HG02970 (cell line): Measurements from ENCODE around the gene DLK1.

Experiments
- ATAC-seq: cut with Tn5 transposase; IDR thresholded peaks from one replicate; pipeline ENCODE4 v1.9.1; 2021; ENCODE audit warnings: mild to moderate bottlenecking, moderate library complexity, moderate number of reproducible peaks; ENCODE audit not compliant: unreplicated experiment, low FRiP score

DLK1 gene

DNA sequence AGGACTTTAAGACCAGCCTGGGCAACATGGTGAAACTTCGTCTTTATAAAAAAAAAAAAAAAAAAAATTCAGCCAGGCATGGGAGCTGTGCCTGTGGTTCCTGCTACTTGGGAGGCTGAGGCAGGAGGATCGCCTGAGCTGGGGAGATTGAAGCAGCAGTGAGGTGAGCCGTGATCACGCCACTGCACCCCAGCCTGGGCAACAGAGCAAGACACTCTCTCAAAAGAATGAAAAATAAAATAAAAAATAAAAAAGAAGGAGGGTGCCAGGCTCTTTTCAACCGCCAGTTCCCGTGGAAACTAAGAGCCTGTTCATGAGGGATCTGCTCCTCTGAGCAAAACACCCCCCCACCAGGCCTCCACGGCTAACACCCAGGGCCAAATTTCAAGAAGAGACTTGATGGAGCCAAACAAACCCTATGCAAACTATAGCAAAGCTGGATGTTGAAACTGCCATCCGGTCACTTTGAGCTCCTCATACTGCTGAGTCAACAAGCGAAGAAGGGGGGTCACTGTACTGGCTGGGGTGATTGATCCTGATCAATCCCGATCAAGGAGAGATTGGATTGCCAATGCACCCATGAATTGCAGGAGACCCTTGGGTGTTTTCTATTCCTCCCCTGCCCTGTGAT, 23.4 kb downstream of the DLK1 start:
- no peak for ATAC-seq

- ATAC-seq = no peak
These were observed 24.3 kb downstream of the DLK1 start for GRCh38 chr14:100750762-100751699.

- ATAC-seq = no peak
These were observed 27.3 kb downstream of the DLK1 start for GRCh38 chr14:100754020-100754419.

GRCh38 chr14:100755649-100756048, 29.0 kb downstream of the DLK1 start:
- ATAC-seq = no peak

DNA sequence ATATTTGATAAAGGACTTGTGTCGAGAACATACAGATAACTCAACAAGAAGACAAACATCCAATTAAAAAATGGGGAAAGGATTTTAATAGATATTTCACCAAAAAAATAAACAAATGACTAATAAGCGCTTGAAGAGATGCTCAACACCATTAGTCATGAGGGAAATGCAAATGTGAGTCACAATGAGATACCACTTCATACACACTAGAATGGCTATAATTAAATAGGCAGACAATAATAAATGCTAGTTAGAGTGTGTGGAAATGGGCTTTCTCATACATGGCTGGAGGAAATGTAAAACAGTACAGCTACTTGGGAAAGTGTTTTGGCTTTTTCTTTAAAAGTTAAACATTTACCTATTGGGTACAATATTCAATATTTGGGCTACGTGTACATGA, 34.8 kb downstream of the DLK1 start:
- ATAC-seq = no peak

DNA sequence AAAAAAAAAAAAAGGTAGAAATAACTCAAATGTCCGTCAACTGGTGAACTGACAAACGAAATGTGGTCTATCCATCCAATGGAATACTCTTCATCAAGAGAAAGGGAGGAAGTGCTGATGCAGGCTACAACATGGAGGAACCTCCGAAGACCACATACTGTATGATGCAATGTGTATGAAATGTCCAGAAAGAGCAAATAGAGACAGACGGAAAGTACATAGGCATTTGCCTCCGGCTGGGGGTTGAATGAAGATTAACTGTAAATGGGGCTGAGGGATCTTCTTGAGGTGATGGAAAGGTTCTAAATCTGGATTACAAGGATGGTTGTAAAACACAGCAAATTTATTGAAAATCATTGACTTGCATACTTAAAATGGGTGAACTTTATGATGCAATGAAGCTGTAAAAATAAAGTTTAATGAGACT, 35.4 kb downstream of the DLK1 start:
- ATAC-seq = no peak

- no peak for ATAC-seq
These were observed 36.2 kb downstream of the DLK1 start for GRCh38 chr14:100762901-100763300.

- ATAC-seq = no peak
These were observed 37.9 kb downstream of the DLK1 start for GRCh38 chr14:100764471-100765115.

- ATAC-seq = no peak
These were observed 38.6 kb downstream of the DLK1 start for GRCh38 chr14:100765296-100765695.

DNA sequence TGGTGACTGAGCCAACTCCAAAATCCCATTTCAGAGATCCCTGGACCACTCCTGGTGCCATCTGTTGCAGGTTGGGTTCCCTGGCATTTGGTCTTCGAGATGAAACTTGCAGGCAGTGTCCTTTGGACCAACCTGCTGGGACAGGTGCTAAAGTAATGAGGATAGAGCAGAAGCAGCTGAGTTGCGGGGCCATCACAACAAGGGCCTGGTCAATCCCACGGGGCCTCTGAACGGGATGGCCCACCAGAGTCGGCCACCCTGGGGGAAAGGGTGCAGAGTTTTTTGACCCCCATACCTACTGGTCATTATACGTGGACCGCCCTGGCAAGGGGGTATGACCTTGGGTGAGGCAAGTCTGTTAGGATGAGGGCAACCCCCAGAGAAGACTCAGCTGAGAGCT, 39.3 kb downstream of the DLK1 start:
- no peak for ATAC-seq

- ATAC-seq = no peak
These were observed 40.5 kb downstream of the DLK1 start for GRCh38 chr14:100767003-100767787.

DNA sequence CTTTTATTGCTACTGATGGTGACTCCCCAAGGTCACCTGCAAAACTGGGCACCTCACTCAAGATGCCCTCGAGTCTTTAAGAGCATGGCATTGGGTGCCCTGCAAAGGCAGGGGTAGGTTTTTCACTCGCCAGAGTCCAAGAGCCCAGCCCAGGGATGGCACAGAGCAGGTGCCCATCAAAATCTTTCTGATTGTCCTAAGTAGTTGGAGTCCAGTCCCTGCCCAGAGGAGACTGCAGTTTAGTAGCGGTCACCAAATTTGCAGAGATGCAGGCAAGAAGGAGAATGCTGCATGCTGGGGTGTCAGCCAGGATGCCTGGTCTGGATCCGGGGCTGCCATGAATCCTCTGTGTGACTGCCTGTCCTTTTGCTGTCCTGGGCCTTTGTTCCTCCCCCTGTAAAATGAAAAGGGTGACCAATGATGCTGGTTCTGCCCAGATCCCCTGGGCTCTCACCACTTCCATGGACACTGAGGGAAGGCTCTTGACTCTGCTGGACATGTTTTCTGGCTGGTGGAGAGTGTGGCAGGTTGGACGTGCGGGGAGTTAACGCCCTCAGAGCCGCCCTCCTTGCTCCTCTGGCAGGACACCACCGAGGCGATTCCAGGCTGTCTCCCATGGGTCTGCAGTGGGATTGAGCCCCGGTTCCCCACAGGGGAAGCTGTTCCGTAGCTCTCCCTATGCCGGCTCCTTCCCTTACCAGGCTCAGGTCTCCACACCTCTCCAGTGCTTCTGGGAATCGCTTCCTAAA, 41.3 kb downstream of the DLK1 start:
- no peak for ATAC-seq

DNA sequence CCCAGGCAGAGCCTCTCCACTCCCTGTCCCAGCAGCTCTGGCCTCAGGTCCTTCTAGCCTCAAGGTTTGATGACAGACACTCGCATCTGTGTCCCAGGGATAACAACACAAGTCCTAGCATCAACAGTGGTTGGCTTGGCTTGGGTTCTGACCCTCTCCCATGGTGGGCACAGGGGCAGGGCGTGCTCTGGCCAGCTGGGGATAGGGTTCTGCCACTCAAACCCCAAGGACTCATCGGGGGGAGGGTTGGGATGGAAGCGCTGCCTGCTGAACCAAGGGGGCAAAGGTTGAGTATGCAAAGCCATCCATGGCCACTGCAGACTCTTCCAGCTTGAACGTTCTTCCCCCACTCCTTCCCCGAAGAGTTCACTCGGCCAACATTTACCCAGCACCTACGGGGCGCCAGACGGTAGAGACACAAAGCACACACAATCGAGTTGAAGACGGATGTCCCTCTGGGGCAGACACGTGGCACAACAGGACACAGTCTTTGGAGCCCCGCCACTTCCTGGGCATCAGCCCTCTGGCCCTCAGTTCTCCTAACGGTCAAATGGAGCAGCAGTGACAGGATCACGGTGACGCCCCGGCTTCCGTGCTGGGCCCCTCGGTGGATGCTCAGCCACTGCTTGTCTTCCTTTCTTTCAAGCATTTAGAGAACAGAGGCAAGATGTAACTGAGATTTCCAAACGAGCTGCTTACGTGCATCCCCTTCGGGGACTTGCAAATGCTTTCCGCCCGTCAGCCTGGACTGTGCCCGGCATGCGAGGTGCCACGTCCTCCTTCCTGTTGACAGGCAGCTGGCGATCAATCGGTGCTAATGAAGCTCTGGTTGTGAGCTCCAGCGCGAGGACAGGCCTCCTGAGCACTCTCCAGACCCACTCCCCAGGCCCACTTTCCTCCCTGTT, 42.6 kb downstream of the DLK1 start:
- no peak for ATAC-seq

GRCh38 chr14:100770046-100770445, 43.4 kb downstream of the DLK1 start:
- ATAC-seq = no peak

- ATAC-seq = no peak
These were observed 44.0 kb downstream of the DLK1 start for GRCh38 chr14:100770605-100771120.

GRCh38 chr14:100771121-100771800, 44.6 kb downstream of the DLK1 start:
- no peak for ATAC-seq

GRCh38 chr14:100772607-100773165, 46.0 kb downstream of the DLK1 start:
- no peak for ATAC-seq
